Measurements from ENCODE around the gene RITA1.
A peak's percentile ranks its signal among the peaks of the same experiment; 100 is the strongest.

The RITA1 gene

DNA sequence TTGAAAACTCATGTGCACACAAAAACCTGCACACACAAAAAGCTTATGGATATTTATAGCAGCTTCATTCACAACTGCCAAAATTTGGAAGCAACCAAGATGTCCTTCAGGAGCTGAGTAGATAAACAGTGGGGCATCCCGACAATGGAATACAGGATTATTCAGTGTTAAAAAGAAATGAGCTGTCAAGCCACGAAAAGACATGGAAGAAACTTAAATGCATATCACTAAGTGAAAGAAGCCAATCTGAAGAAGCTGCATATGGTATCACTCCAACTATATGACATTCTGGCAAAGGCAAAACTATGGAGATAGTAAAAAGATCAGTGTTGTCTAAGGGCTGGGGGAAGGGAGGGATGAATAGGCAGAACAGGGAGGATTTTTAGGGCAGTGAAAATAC, 30.5 kb downstream of the RITA1 start:
- peaks cover 44% of the 10 kb centered on the region for H3K4me1 ChIP-seq (ENCODE audit: control insufficient read depth, insufficient read depth, low read length)
- no peak overlapping the region for H3K4me3 ChIP-seq (ENCODE audit: low read length)
- no peak overlapping the region for H3K4me2 ChIP-seq (ENCODE audit: low read length)
- no peak overlapping the region for H3K9ac ChIP-seq (ENCODE audit: low read depth, low read length)
- H3K9me3 ChIP-seq (replicated peaks; ENCODE audit: low read length): no peaks in the 10 kb centered on the region
- no peaks in the 10 kb centered on the region for H3K27me3 ChIP-seq (ENCODE audit: control insufficient read depth, insufficient read depth, low read length)
- H3K36me3 ChIP-seq (ENCODE audit: insufficient read depth, low read length): no peaks in the 10 kb centered on the region

DNA sequence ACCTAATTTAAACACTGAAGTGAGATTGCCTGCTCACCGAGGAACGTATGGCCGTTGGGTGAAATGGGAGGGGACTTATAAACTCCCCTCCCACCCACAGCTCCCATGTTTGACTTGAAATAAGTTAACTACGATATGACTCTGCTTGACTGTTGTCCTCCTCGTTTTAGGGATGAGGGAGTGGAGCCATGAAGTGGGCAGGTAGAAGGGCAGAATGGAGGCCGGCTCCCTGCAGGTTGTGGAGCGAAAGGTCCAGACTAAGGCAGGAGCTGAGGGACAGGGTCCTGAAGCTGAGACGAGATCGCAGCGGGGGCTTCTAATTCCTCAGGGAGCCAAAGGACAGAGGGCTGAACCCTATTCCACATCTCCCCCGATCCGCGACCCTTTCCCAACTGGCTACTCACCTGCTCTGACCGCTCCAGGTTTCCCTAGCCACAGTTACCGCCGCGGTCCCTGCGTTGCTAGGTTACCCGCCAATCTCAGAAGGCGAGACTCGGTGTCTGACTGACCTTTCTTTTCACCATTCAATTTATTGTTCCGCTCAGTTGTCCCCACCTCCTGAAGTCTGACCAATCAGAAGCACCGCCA, 35.2 kb downstream of the RITA1 start:
- peaks cover 47% of the 10 kb centered on the region for H3K4me1 ChIP-seq (ENCODE audit: control insufficient read depth, insufficient read depth, low read length)
- peak overlapping the region; percentile 83 for H3K4me3 ChIP-seq (ENCODE audit: low read length)
- peak overlapping the region; percentile 76 for H3K9ac ChIP-seq (ENCODE audit: low read depth, low read length)
- H3K4me2 ChIP-seq (ENCODE audit: low read length): peak overlapping the region; percentile 99
- no peaks in the 10 kb centered on the region for H3K36me3 ChIP-seq (ENCODE audit: insufficient read depth, low read length)
- H3K9me3 ChIP-seq (replicated peaks; ENCODE audit: low read length): no peaks in the 10 kb centered on the region
- H3K27me3 ChIP-seq (ENCODE audit: control insufficient read depth, insufficient read depth, low read length): no peaks in the 10 kb centered on the region

DNA sequence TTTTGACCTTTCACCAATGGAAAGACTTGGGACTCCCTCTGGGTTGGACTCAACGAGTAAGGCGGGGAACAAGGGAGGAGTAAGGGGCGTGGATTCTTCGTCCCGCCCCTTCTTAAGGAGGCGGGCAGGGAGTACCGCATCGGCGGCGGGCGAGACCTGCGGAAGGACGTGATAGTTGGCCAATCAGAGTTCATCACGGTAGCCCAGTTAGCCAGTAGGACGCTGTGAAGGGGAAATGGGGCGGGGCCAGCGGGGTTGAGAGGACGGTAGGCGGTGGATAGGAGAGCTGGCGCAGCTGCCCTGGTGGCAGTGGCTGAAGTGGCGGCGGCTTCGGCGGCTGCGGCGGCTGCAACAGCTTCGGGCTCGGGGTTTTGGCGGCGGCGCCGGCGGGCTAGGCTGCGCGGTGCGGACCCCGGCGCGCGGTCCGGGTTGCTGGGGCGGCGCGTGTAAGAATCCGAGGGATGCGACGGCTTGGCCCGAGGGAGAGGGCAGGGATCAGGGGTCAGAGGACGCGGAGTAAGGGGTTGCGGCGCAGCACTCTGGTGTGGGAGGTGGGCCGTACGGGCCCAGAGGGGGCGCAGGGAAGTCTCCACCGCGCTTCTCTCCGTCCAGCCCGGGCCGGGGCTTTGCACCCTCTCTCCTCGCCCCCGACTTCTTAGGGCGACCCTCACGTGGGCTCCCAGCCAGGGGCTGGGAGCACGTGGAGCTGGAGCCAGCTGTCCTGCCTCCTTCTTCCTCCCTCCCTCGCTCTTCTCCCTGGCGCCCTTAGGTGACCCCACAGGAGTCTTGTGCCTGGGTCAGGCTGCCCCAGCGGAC, 35.9 kb downstream of the RITA1 start, which contains the start of gene TPCN1:
TPCN1 (plus strand) TSS at position 284 of the 816 bp plus-strand sequence. CDS start 5,389 bp downstream, outside the sequence.
- Histone ChIP-seq H3K4me1 (ENCODE audit: control insufficient read depth, insufficient read depth, low read length) (peaks cover 40% of the 10 kb centered on the region), H3K36me3 (ENCODE audit: insufficient read depth, low read length) (no peaks in the 10 kb centered on the region), H3K9me3 (replicated peaks; ENCODE audit: low read length) (no peaks in the 10 kb centered on the region), H3K4me2 (ENCODE audit: low read length) (peak within 1 kb of the TSS; percentile 99), H3K4me3 (ENCODE audit: low read length) (peak within 1 kb of the TSS; percentile 83), H3K27me3 (ENCODE audit: control insufficient read depth, insufficient read depth, low read length) (no peaks in the 10 kb centered on the region), H3K9ac (ENCODE audit: low read depth, low read length) (peak within 1 kb of the TSS; percentile 92)

DNA sequence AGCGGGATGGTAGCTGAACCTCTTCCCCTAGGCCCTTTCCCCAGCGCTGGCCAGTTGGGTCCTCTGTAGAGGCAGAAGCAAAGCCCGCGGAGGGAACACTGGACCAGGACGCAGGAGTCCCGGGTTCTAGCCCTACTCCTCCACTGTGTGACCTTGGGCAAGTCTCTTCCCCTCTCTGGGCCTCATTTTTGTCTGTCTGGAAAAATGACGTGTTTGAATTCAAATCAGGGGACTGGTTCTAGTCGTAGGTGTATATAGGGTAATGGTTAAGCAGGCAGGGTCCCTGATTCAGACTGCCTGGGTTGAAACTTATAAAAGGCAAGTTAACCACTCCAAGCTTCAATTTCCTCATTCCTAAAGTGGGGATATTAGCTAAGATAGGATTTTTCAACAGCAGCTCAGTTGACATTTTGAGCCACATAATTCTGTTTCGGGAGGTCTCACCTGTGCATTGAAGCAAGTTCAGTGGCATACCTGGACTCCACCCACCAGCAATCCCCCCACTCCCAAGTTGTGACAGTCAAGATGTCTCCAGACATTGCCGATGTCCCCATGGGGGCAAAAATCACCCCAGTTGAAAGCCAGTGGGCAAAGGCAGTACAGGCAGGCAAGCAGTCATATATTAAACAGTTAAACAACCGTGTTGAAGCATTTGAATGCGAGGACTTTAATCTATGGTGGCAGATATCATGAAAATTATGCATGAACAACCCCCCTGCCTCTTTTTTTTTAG, 36.6 kb downstream of the RITA1 start:
- Histone ChIP-seq H3K27me3 (ENCODE audit: control insufficient read depth, insufficient read depth, low read length) (no peaks in the 10 kb centered on the region), H3K9me3 (replicated peaks; ENCODE audit: low read length) (no peaks in the 10 kb centered on the region), H3K9ac (ENCODE audit: low read depth, low read length) (peak overlapping the region; percentile 92), H3K36me3 (ENCODE audit: insufficient read depth, low read length) (no peaks in the 10 kb centered on the region), H3K4me2 (ENCODE audit: low read length) (peak overlapping the region; percentile 97), H3K4me1 (ENCODE audit: control insufficient read depth, insufficient read depth, low read length) (peaks cover 32% of the 10 kb centered on the region), H3K4me3 (ENCODE audit: low read length) (peak overlapping the region; percentile 82)

DNA sequence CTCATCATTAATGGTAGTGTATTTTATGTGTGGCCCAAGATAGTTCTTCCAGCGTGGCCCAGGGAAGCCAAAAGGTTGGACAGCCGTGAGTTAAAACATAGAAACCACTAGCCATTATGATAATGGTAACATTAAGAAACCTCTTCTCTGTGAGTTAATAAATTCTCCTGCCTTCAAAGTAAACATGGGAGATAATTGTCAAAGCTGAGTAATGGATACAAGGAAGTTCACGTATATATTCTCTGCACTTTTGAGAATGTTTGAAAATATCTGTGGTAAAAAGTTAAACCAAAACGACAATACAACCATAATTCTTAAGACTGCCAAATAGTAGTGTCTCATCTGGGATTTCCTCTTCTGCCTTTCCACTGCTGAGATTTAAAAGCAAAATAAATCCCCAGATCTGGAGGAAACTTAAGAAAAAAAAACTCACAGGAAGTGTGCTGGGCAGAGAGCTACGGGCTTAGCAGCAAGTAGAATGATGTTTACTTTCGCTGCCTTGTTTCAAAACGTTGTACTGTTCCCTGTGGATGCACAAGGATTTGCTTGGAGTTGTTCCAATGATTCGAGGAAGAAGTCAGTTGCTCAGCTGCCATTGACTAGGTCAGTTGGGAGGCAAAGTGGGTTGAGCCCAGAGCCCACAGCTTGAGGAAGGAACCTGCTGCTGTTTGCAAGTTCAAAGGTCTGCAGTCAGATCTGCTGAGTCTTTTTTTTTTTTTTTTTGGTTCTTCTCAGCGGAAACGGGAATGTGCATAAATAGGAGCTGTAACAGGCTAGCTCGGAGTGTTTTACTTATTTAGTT, 37.4 kb downstream of the RITA1 start:
- Histone ChIP-seq H3K4me3 (ENCODE audit: low read length) (peak overlapping the region; percentile 82), H3K9ac (ENCODE audit: low read depth, low read length) (peak overlapping the region; percentile 92), H3K9me3 (replicated peaks; ENCODE audit: low read length) (no peaks in the 10 kb centered on the region), H3K36me3 (ENCODE audit: insufficient read depth, low read length) (peaks cover 6% of the 10 kb centered on the region), H3K4me2 (ENCODE audit: low read length) (peak overlapping the region; percentile 97), H3K4me1 (ENCODE audit: control insufficient read depth, insufficient read depth, low read length) (peaks cover 26% of the 10 kb centered on the region), H3K27me3 (ENCODE audit: control insufficient read depth, insufficient read depth, low read length) (no peaks in the 10 kb centered on the region)

DNA sequence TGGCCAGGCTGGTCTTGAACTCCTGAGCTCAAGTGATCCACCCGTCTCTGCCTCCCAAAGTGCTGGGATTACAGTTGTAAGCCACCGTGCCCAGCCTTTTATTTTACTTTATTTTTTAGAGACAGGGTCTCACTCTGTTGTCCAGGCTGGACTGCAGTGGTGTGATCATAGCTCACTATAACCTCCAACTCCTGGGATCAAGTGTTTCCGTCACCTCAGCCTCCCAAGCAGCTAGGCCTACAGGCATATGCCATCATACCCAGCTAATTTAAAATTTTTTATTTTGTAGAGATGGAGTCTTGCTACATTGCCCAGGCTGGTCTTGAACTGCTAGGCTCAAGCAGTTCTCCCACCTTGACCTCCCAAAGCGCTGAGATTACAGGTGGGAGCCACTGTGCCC, 39.4 kb downstream of the RITA1 start:
- no peaks in the 10 kb centered on the region for H3K27me3 ChIP-seq (ENCODE audit: control insufficient read depth, insufficient read depth, low read length)
- H3K36me3 ChIP-seq (ENCODE audit: insufficient read depth, low read length): peaks cover 16% of the 10 kb centered on the region
- H3K9me3 ChIP-seq (replicated peaks; ENCODE audit: low read length): no peaks in the 10 kb centered on the region
- no peak overlapping the region for H3K4me2 ChIP-seq (ENCODE audit: low read length)
- no peak overlapping the region for H3K9ac ChIP-seq (ENCODE audit: low read depth, low read length)
- no peak overlapping the region for H3K4me3 ChIP-seq (ENCODE audit: low read length)
- H3K4me1 ChIP-seq (ENCODE audit: control insufficient read depth, insufficient read depth, low read length): peaks cover 26% of the 10 kb centered on the region

DNA sequence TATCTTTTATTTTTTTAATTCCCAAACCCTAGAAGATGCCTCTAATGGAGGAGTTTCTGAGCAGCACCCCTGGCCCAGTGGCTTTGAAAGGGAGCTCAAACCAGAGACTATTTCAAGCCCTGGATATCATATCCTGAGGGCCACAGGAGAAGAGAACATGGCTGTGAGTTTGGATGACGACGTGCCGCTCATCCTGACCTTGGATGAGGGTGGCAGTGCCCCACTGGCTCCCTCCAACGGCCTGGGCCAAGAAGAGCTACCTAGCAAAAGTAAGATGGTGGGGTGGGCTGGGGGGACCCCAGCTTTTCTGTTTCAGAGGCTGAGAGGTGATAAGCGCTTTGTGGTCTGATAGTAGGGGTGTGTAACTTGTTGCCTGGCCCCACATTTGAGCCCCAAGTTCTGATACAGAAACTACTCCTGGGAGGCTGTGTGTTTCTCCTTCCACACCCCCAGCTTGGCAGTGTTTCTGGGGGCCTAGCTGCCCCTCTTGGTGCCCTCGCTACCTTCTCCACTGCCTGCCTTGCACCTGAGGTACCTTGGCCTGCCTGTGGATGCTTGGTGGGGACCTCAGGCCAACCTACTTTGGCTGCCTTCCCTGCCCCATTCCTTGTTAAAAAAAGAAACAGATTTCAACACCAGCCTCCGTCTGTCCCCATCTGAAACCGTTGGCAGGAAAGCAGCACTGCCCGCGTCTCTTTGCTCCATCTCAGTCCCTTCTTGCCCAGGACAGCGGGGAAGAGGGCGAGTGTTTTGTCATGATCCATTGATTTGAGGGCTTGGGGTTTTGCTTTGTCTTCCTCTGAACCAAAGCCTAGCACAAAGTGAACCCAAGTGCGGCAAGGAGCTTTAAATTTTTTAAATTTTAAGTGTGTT, 41.4 kb downstream of the RITA1 start:
- no peak overlapping the region for H3K4me2 ChIP-seq (ENCODE audit: low read length)
- no peaks in the 10 kb centered on the region for H3K27me3 ChIP-seq (ENCODE audit: control insufficient read depth, insufficient read depth, low read length)
- no peak overlapping the region for H3K4me3 ChIP-seq (ENCODE audit: low read length)
- peaks cover 34% of the 10 kb centered on the region for H3K4me1 ChIP-seq (ENCODE audit: control insufficient read depth, insufficient read depth, low read length)
- no peak overlapping the region for H3K9ac ChIP-seq (ENCODE audit: low read depth, low read length)
- H3K9me3 ChIP-seq (replicated peaks; ENCODE audit: low read length): no peaks in the 10 kb centered on the region
- H3K36me3 ChIP-seq (ENCODE audit: insufficient read depth, low read length): peaks cover 34% of the 10 kb centered on the region

DNA sequence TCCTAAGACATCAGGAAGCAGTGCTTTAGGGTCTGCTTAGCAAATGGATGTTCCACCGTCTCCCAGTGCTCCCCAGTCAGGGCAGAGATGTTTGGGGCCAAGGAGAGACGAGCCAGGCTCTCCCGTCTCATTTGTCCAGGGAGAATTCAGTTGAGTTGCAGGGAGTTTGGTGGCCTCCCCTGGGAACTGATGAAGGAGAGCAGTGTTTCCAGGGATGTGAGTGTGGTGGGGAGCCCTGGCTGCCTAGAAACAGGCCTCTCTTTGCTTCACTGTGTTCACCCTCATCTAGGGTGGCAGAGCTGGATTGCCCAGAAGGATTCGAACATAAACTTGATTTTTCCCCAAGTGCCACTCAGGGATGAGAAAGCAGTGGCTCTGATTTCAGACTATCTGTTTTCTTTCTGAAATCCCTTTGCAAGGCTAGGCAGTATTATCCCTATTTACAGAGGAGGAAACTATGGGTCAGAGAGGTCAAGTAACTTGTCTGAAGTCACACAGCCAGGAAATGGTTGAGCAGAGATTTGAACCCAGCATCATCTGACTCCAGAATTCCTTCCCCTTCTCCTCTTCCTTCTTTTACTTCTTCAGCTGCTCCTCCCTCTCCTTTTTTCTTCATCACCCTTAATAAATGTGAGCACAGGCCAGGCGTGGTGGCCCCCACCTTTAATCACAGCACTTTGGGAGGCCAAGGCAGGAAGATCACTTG, 42.3 kb downstream of the RITA1 start:
- Histone ChIP-seq H3K4me1 (ENCODE audit: control insufficient read depth, insufficient read depth, low read length) (peaks cover 34% of the 10 kb centered on the region), H3K36me3 (ENCODE audit: insufficient read depth, low read length) (peaks cover 41% of the 10 kb centered on the region), H3K9ac (ENCODE audit: low read depth, low read length) (no peak overlapping the region)

DNA sequence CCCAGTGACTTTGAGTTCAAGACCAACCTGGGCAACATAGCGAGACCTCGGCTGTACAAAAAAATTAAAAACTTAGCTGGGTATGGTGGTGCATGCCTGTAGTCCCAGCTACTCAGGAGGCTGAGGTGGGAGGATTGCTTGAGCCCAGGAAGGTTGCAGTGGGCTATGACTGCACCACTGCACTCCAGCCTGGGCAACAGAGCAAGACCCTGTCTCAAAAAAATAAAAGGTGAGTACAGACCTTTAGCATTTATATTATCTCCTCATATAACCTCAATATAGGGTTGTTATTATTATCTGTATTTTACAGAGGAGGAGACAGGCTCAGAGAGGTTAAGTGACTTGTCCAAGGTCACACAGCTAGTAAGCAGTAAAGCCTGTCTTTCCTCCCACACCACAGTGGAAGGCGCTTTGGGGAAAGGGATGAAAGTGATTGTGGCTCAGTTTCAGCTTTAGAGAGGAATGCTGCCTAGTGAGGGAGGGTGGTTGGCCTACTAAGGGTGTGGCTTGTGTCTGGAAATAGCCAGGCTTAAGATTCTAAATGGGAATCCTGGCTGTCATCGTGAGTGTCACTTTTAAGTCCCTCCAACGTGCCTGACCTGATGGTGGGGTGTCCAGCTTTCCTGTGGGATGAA, 43.0 kb downstream of the RITA1 start:
- Histone ChIP-seq H3K4me1 (ENCODE audit: control insufficient read depth, insufficient read depth, low read length) (peaks cover 35% of the 10 kb centered on the region), H3K36me3 (ENCODE audit: insufficient read depth, low read length) (peaks cover 41% of the 10 kb centered on the region), H3K9me3 (replicated peaks; ENCODE audit: low read length) (no peaks in the 10 kb centered on the region), H3K27me3 (ENCODE audit: control insufficient read depth, insufficient read depth, low read length) (no peaks in the 10 kb centered on the region), H3K4me3 (ENCODE audit: low read length) (no peak overlapping the region), H3K4me2 (ENCODE audit: low read length) (no peak overlapping the region), H3K9ac (ENCODE audit: low read depth, low read length) (no peak overlapping the region)

More for the DNA sequence above, 42.3 kb downstream of the RITA1 start:
- Histone ChIP-seq H3K27me3 (ENCODE audit: control insufficient read depth, insufficient read depth, low read length) (no peaks in the 10 kb centered on the region), H3K9me3 (replicated peaks; ENCODE audit: low read length) (no peaks in the 10 kb centered on the region), H3K4me2 (ENCODE audit: low read length) (no peak overlapping the region), H3K4me3 (ENCODE audit: low read length) (no peak overlapping the region)

Measured in skeletal muscle satellite cell (primary cell).